Dermis blood vessel endothelial cell (primary cell): ENCODE data around the gene PLCD3. TPM values are rescaled to one million over a fixed set of nuclear protein-coding genes. Genes with fewer than 3 reads are reported as not detected.

ENCODE experiments used
- DNase-seq: peaks from one replicate; pipeline ENCODE4 v3.0.0; 2010
- total RNA-seq: library from RNA; depleted of rRNA; stranded (reverse); fragments of >200 nt; gene quantifications from 2 replicates; pipeline ENCODE4 v1.2.3, GENCODE V29; 2014

The PLCD3 gene, protein sequence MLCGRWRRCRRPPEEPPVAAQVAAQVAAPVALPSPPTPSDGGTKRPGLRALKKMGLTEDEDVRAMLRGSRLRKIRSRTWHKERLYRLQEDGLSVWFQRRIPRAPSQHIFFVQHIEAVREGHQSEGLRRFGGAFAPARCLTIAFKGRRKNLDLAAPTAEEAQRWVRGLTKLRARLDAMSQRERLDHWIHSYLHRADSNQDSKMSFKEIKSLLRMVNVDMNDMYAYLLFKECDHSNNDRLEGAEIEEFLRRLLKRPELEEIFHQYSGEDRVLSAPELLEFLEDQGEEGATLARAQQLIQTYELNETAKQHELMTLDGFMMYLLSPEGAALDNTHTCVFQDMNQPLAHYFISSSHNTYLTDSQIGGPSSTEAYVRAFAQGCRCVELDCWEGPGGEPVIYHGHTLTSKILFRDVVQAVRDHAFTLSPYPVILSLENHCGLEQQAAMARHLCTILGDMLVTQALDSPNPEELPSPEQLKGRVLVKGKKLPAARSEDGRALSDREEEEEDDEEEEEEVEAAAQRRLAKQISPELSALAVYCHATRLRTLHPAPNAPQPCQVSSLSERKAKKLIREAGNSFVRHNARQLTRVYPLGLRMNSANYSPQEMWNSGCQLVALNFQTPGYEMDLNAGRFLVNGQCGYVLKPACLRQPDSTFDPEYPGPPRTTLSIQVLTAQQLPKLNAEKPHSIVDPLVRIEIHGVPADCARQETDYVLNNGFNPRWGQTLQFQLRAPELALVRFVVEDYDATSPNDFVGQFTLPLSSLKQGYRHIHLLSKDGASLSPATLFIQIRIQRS
- total RNA-seq, result 51.3 and 51.4 TPM in 2 replicates

DNA sequence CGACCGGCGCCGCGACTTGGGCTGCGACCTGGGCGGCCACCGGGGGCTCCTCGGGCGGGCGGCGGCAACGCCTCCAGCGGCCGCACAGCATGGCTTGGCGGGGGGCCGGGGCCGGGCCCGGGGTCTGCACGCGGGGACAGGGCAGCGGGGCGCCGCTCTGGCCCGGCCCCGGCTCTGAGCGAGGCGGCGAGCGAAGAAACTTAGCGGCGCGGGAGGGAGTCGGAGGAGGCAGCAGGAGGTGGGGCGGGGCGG, at the start of gene PLCD3:
TSS of gene PLCD3 (minus strand) at position 196 of the 252 bp plus-strand sequence. CDS start at position 91, 105 bp downstream.
- no peak for DNase-seq

DNA sequence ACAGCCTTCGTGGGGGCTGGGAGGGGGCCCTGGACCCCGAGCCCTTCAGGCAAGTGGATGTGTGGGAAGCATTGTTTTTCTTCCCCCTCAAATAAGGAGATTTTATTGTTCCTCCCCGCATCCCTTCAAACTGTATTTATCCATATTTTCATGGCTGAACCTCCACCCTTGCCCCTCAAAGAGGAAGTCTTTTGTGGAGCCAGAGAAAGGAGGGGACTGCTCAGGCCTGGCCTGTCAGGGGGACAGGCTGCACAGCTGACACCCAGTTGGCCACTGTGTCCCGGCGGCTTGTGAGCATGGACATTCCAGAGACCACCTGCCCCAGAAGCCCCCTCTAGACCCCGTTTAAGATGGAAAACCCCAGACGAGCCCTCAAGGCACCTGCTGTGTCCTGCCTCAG, 45.2 kb upstream of the PLCD3 start:
- DNase-seq, result no peak

- DNase-seq, result no peak
Observed at GRCh38 chr17:45175759-45176115, 43.4 kb upstream of the PLCD3 start.

DNA sequence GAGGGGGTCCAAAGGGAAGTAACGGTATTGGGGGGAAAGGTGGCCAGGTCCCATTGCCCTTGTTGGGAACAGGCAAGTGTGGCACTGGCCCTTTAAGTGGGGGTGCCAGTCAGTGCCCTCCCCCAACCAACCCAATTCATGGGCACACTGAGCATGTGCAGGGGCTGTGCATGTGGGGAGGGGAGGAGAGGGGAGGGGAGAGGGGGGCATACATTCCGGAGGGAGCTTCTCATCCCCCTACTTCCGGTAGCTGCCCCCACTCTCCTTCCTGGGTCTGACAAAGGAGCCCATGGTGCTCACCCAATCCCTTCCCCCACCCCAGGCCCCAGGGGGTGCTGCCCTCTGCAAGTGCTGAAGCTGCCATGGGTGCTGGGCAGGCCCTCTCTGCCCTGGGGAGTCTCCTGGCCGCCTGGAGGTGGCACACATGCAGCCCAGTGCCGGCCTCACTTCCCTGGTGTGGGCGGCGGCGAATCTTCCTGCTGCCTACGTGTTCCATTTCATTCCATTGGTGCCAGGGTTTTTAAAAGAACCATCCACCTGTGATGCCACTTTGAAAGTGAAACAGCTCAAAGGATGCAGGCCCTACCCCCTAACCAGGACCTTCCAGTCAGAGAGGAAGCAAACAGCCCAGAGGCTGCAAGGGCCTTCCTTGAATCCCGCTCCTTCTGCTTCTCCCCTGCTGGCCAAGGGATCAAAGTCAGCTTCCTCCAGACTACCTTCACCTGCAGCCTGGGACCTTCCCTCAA, 40.4 kb upstream of the PLCD3 start:
- DNase-seq, result peak; percentile 33

DNA sequence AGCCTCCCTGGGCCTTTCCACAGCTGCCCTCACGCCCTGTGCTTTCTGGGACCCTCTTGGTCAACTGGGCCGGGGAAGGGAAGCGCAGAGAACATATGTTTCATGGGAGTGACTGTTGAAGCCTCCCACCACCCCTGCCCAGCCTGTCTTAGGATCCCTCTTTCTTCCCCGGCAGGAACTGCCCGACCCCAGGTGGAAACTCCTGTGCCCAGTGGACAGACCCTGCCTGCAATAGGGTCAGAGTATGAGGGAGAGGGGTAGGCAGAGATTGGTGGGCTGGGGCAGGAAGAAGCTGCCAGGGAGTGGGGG, 39.9 kb upstream of the PLCD3 start:
- no peak for DNase-seq

DNA sequence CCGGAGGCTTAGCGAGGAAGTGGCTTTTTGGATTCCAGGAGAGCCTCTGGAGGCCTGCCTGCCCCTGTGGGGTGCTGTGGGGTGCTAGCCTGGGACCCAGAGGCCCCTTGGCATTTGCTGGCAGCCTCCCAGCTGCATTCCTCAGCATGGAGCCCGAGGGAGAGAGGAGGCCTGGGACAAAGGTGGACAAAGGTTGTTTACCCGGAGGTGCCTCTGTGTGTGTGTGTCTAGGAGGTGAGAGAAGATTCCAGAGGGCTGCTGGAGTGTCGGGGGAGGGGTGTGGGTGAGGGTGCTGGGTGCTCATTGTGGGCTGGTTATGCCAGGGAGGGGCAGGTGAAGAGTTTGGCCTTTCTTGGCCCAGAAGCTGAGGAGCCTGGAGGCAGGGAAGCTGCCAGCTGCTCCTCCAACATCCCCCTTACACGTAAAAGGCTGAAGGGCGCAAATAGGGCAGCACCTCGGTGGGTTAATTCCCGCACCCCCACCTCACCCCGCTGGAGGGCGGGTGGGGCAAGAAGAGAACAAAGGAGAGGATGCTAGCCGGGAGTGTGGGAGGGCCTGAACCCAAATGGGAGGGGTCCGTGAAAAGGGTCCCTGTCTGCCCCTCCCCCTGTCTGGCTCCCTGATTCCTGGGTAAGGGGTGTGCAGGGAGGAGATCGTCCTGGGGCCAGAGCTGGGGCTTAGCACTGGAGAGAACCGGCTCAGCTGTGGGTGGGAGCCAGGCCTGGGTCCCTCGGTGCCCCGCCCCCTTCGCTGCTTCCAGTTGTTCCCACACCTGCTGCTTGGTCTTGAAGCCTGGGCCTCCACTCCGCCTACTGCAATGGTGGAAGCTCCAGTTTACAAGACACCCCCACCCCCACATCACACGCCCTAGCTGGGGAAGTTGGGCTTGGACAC, 39.3 kb upstream of the PLCD3 start:
- peak; percentile 12 for DNase-seq

GRCh38 chr17:45170931-45171337, 38.6 kb upstream of the PLCD3 start:
- DNase-seq, result peak; percentile 47

DNA sequence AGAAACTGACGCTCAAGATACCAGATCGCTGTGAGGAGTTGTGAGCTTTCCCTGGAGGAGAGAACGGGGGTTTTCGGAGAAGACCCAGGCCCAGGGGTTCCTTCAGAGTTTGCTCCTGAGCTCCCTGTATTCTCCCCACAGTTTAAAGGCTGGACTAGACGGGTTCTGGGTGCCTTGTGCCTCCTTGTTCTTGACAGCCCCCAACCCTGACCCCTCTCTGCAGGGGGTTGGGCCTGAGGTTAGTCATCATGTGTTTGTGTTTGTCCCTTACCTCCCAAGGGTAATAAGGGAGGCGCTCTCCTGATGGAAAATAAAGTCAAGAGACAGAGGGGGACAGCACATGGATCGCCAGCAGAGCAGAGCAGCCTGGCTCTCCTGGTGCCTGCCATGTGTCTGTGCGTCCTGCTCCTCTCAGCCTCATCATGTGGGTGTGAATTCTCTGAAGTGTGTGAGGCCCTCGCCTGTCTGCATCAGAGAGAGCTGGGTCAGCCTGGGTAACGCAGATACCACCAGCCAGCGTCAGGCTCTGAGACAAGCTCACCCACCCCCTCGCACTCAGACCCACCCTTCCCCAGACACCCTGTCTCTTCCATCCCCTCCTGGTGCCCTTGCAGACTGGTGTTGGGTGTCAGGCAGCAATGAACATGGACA, 38.1 kb upstream of the PLCD3 start:
- no peak for DNase-seq

DNA sequence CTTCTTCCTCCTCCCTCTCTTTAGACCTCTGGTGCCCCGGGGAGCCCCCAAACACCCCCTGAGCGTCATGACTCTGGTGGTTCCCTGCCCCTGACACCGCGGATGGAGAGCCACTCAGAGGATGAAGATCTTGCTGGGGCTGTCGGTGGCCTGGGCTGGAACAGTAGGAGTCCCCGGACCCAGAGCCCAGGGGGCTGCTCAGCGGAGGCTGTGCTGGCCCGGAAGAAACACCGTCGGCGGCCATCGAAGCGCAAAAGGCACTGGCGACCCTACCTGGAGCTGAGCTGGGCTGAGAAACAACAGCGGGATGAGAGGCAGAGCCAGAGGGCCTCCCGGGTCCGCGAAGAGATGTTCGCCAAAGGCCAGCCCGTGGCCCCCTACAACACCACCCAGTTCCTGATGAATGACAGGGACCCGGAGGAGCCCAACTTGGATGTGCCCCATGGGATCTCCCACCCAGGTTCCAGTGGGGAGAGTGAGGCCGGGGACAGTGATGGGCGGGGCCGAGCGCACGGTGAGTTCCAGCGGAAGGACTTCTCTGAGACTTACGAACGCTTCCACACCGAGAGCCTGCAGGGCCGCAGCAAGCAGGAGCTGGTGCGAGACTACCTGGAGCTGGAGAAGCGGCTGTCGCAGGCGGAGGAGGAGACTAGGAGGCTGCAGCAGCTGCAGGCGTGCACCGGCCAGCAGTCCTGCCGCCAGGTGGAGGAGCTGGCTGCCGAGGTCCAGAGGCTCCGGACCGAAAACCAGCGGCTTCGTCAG, 36.9 kb upstream of the PLCD3 start:
- no peak for DNase-seq

- no peak for DNase-seq
Observed at GRCh38 chr17:45164734-45165269, 32.5 kb upstream of the PLCD3 start.

GRCh38 chr17:45162025-45162687, 29.8 kb upstream of the PLCD3 start:
- DNase-seq, result no peak

DNA sequence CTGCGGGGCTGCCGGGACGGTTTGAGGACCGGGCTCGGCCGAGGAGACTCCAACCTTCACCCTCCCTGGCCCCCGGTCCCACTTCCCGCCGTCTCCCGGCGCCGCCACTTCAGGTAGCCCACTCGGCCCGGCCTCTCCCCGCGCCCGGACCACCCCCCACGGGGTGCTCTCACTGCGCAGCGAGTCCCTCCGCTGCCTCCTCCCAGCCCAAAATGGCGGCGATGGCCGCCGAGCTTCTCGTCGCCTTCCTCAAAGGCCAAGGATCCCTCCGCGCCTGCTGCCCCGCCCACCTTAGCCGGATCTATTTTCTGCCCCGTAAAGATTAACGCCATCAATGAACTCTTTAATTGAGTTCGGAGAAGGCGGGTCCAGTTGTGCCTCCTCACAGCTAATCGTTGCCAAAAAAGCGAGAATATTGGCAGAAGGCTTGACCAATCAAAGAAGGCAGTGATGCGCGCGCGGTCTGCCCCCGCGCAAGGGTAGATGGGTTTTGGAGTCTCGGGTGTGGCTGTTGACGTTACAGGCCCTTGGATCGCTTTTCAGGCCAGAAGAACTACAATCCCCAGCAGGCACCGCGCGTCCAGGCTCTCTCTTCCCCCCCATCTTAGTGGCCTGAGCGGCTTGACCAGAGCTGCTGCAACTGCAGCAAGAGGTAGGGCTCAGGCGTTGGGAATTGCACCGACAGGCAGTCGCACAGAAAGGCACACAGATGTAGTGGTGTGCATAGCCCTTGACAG, 29.1 kb upstream of the PLCD3 start, which contains the start of gene HEXIM2:
TSS of gene HEXIM2 (plus strand) at position 588 of the 737 bp plus-strand sequence. CDS start 919 bp downstream, outside the sequence.
- DNase-seq, result peak; percentile 100

GRCh38 chr17:45160447-45161287, 28.4 kb upstream of the PLCD3 start:
- peak; percentile 82 for DNase-seq

GRCh38 chr17:45156242-45156641, 23.9 kb upstream of the PLCD3 start:
- no peak for DNase-seq

DNA sequence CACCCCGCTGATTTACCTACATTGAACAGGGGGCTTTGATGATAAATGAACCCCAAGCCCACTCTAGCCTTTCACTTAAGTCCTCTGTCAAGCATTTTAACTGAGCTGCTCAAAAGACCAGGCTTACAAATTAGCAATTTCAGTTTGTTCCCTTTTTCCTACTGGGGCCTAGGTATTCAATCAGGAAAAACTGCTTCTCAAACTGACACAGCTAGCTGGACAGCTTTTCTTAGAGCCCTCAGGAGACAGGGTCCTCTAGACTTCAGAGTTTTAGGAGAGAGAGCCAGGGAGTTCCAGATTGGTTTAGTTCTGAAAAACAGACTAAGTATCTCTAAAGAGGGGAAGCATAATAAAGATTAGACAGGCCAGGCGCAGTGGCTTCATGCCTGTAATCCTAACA, 23.2 kb upstream of the PLCD3 start:
- DNase-seq, result no peak

DNA sequence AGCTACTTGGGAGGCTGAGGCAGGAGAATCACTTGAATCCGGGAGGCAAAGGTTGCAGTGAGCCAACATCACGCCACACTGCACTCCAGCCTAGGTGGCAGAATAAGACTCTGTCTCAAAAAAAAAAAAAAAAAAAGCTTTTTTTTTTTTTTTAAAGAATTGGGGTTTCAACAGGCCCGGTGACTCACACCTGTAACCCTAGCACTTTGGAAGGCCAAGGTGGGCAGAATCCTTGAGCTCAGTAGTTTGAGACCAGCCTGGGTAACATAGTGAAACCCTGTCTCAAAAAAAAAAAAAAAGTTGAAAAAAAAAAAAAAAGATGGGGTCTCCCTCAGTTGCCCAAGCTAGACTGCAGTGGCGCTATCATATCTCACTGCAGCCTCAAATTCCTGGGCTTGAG, 22.7 kb upstream of the PLCD3 start:
- no peak for DNase-seq

DNA sequence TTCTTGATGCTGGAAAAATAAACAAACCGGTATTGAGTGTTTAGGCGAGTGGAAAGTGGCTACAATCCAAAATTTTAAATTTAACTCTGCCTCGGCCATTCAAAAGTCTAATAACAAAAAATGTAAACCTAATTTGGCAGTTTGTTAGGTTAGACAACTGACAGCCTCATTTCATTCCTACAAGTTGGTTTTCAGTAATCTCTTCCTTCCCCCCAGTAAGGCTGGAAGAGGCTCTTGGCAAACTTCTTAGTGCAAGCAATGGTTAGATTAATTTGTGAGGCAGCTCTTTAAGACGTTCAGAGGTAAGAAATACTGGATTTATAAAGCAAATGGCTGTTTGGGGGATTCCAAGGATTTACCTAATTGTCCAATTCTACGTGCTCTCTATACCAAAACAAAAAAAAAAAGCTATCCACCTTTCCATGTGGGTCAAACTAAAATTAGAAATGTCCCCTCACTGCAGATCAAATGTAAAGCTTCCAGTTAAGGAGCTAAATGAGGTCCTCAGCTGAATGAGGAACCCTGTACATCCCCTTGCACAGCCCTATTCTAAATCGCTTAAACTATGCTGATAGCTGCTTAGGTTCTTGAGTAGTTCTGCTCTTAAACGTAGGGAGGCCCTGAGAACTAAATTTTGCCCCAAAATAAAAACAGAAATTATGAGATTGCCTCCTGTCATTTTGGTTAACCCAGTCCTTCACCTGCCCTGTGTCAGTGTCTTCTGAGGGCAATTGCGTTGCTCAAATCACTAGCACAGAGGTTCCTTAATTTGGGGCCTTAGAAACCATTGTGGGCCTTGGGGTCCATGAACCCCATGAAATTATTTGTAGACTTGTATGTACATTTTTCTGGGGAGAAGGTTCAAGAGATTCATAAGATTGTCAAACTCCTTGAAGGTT, 18.8 kb upstream of the PLCD3 start:
- DNase-seq, result no peak
